HEK293 (cell line): ENCODE measurements around the gene DCUN1D1.

Source experiments
- ZBTB7A ChIP-seq: fragments of 450-650 bp; formaldehyde crosslinking; IDR thresholded peaks from 2 replicates; pipeline ENCODE4 v1.5.1; 2016; ENCODE audit warnings: low read depth, missing biosample characterization, missing genetic modification characterization
- ZNF174 ChIP-seq: fragments of 450-650 bp; formaldehyde crosslinking; IDR thresholded peaks from 2 replicates; pipeline ENCODE4 v1.5.0; 2017; ENCODE audit warnings: missing biosample characterization, mild to moderate bottlenecking, missing genetic modification characterization
- ZNF433 ChIP-seq: fragments of 450-650 bp; formaldehyde crosslinking; IDR thresholded peaks from 2 replicates; pipeline ENCODE4 v1.5.1; 2016; ENCODE audit warnings: missing biosample characterization, missing genetic modification characterization, low read depth
- TF ChIP-seq, protein P1 (sequence below): fragments of 450-650 bp; formaldehyde crosslinking; IDR thresholded peaks from 2 replicates; pipeline ENCODE4 v1.5.1; 2016; ENCODE audit warnings: missing biosample characterization, missing genetic modification characterization
- TF ChIP-seq, protein P2 (sequence below): fragments of 450-650 bp; formaldehyde crosslinking; IDR thresholded peaks from 2 replicates; pipeline ENCODE4 v1.5.1; 2017; ENCODE audit warnings: missing biosample characterization, missing genetic modification characterization

DNA sequence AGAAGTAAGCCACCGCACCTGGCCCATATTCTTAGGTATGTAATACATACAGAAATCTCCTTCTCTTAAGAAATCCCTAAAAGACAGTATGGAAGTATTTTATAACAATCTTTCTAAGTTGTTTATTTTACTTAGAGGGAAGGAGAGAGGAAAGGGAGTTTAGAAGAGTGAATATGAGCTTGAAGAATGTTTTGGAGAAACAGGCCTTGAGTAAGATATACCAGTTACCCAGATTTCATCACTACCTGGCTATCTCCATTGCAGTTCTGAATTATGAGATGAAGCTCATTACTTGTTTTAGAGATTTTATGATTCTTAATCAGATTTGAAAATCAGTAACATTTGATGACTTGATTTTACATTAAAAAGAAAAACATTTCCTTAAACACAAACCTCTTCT, 71.9 kb downstream of the DCUN1D1 start:
- TF ChIP-seq, protein P1, sequence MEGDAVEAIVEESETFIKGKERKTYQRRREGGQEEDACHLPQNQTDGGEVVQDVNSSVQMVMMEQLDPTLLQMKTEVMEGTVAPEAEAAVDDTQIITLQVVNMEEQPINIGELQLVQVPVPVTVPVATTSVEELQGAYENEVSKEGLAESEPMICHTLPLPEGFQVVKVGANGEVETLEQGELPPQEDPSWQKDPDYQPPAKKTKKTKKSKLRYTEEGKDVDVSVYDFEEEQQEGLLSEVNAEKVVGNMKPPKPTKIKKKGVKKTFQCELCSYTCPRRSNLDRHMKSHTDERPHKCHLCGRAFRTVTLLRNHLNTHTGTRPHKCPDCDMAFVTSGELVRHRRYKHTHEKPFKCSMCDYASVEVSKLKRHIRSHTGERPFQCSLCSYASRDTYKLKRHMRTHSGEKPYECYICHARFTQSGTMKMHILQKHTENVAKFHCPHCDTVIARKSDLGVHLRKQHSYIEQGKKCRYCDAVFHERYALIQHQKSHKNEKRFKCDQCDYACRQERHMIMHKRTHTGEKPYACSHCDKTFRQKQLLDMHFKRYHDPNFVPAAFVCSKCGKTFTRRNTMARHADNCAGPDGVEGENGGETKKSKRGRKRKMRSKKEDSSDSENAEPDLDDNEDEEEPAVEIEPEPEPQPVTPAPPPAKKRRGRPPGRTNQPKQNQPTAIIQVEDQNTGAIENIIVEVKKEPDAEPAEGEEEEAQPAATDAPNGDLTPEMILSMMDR (tag by site-specific recombination): no peak
- TF ChIP-seq ZNF174 (tag by site-specific recombination) (no peak), ZBTB7A (no peak), ZNF433 (no peak)
- TF ChIP-seq, protein P2, sequence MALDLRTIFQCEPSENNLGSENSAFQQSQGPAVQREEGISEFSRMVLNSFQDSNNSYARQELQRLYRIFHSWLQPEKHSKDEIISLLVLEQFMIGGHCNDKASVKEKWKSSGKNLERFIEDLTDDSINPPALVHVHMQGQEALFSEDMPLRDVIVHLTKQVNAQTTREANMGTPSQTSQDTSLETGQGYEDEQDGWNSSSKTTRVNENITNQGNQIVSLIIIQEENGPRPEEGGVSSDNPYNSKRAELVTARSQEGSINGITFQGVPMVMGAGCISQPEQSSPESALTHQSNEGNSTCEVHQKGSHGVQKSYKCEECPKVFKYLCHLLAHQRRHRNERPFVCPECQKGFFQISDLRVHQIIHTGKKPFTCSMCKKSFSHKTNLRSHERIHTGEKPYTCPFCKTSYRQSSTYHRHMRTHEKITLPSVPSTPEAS (tag by site-specific recombination): no peak
